HG02798 (cell line): ENCODE results near the gene NPNT.

ENCODE experiments used
- ATAC-seq: cut with Tn5 transposase; IDR thresholded peaks from one replicate; pipeline ENCODE4 v1.9.1; 2021; ENCODE audit warnings: mild to moderate bottlenecking; ENCODE audit not compliant: unreplicated experiment, poor library complexity

Gene NPNT

DNA sequence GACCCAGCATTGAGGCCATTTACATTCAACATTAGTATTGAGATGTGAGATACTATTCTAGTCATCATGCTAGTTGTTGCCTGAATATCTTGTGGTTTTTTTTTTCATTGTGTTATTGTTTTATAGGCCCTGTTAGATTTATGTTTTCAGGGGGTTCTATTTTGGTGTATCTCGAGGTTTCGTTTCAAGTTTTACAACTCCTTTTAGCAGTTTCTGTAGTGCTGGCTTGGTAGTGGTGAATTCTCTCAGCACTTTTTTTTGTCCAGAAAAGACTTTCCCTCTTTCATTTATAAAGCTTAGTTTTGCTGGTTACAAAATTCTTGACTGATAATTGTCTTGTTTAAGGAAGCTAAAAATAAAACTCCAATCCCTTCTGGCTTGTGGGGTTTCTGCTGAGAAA is 115.5 kb downstream of the NPNT start:
- no peak for ATAC-seq

DNA sequence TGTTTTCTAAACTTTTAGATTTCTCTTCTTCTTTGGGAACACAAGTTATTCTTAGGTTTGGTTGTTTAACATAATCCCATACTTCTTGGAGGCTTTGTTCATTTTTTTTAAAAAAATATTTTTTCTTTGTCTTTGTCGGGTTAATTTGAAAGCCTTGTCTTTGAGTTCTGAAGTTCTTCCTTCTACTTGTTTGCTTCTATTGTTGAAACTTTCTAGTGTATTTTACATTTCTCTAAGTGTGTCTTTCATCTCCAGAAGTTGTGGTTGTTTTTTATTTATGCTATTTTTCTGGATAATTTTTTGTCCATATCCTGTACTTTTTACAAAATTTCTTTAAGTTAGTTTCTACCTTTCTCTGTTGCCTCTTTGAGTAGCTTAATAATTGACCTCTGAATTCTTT is 116.1 kb downstream of the NPNT start:
- no peak for ATAC-seq

DNA sequence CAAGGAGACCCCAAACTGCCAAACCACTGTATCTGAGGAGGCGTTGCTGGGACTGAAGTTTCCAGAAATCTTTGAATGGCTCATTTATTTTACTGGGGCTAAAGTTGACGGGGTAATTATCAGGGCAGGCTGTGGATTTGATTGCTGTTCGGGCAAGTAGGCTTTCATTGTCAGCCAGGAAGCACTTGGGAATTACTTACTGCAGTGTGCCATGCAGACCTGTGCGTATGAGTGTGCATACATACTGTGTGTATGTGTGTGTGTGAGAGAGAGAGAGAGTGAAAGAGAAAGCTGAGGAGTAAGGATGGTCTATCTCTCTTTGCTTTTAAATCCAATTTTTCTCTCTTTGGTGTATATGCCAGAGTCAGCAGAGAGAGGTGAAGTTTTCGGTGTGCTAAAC is 122.7 kb downstream of the NPNT start:
- ATAC-seq, result no peak

DNA sequence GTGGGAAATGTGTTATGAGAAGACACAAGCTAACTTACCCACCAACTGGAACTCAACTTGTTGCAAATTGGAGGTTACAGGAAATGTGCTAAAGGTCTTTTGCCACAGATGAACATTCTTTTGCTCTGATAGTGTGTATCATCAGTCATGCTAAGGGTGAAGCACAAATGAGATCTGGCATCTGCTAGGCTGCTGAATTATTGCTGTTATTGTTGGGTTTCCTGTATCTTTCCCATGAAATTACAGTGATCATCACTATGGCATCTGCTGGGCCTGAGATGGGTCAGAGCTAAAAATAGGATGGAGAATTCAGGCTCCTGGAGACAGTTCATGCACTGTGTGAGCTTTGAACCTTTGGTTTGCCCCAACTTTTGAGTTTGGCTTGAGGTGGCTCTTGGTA is 124.5 kb downstream of the NPNT start:
- ATAC-seq, result no peak
